ENCODE measurements around the gene MESD. TPM values are rescaled to one million over a fixed set of nuclear protein-coding genes. Genes with fewer than 3 reads are reported as not detected.
A peak's percentile ranks its signal among the peaks of the same experiment; 100 is the strongest.

The MESD gene
- total RNA-seq (2014; rRNA removed; shearing (Covaris generic)), result 55.4 and 55.6 TPM in 2 replicates
- polyA plus RNA-seq (2015; cell fraction: cytosol; rRNA removed), result 35.5 and 41.2 TPM in 2 replicates
- 12.8 and 14.5 TPM in 2 replicates for polyA plus RNA-seq (2015; cell fraction: nucleus; rRNA removed)

DNA sequence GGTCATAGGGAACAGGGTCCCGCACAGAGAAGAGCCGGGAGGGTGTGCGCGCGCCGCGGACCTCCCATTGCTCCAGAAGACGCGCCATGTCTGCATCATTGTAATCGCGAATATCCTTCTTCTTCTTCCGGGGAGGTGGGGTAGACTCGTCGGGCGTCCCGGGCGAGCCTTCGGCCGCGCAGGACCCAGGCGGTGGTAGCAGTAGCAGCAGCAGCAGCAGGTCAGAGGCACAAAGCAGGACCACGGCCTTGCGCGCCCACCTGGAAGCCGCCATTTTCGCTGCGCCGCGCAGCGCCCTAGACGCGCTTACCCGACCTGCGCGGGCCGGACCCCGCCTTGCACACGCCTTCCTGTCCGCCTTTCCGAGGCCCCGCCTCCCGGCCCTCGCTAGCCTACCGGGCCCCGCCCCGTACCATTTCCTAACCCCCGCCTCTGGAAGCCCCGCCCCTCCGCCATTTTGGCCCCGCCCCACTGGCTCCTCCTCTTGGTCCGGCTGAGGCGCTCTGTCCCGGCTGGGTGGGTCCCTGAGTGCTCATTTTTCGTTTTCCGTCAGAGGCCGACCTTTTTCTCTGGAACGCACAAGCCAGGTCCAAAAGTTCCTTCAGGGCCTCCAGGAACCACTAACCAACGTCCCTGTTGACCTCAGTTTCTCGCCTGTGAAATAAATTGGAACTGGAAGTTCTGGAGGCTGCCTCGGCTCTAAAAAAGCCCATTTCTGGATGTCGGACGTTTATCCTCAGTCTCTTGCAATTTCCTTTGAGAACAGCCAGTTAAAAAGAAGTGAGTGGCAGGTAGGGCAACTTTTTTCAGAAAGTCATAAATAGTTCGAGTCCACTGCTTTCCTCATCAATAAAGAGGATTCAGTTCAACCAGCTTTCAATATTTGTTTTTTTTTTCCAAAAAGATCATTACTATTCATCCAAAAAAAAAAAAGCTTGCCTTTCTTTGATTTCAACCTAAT, at the start of gene MESD:
TSS of gene MESD (minus strand) at position 302 of the 961 bp plus-strand sequence. CDS start at position 274, 28 bp downstream.
- in situ Hi-C loops (cut with HindIII; ENCODE audit: low pct_unique_long_range_greater_than_20kb, low sequenced_read_pairs), result no loop called here
- peak; percentile 94 for DNase-seq (ENCODE audit: low read depth, low spot score)

DNA sequence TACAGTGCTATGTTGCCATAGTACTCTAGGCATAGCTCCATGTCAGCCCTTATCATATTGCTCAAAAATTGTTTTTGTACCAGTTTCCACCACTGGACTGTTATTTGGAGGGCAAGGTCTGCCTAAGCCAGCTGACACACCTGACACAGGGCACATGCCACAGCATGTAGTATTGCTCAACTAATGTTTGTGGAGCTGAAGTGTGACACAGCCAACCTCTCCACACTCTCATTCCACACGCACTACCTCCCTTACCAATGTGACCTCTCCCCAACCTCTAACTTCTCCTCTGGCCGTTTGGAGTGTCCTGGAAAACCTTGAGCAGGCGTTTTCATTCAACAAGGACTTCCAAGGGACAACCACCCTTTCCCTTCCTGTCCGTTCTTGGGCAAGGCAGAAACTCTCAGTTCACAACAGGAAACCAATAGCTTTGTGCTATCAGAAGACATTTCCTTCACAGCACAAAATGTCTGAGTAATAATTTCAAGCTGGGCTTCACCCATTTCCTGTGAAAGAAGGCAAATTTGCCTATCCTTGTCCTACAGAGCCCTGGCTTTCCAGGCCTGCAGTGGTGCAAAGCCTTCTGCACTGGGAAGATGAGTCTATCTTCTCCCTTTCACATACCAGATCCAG, 49.5 kb upstream of the MESD start:
- in situ Hi-C loops (cut with HindIII; ENCODE audit: low pct_unique_long_range_greater_than_20kb, low sequenced_read_pairs), result no loop called here
- DNase-seq (ENCODE audit: low read depth, low spot score), result no peak

DNA sequence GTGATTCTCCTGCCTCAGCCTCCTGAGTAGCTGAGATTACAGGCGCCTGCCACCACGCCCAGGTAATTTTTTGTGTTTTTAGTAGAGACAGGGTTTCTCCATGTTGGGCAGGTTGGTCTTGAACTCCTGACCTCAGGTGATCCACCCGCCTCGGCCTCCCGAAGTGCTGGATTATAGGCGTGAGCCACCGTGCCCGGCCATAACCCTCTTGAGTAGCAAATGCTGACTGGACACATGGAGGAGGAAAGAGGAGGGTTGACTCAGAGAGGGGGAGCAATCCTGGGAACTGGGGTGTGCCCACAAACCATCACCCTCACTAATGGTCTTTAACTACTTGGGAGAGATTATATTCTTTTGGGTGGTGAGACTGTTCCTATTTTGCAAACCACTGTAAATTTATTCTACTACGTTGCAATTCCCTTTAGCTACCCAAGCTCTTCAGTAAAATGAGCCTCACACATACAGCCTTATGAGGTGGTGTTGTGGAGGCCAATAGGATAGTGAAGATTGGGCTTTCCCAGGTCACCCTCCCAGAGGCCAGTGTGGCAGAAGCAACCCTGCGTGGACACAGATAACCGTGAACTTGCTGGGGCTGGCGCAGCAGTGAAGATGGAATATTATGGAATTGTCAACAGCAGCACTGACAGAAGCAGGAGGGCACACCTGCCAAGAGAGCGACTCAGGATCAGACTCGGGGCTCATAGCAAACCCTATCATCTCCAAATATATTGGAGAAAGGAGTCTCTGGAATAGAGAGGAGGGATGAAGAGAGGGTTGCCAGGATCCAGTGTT, 48.5 kb upstream of the MESD start:
- in situ Hi-C loops (cut with HindIII; ENCODE audit: low pct_unique_long_range_greater_than_20kb, low sequenced_read_pairs), result no loop called here
- DNase-seq (ENCODE audit: low read depth, low spot score), result no peak

DNA sequence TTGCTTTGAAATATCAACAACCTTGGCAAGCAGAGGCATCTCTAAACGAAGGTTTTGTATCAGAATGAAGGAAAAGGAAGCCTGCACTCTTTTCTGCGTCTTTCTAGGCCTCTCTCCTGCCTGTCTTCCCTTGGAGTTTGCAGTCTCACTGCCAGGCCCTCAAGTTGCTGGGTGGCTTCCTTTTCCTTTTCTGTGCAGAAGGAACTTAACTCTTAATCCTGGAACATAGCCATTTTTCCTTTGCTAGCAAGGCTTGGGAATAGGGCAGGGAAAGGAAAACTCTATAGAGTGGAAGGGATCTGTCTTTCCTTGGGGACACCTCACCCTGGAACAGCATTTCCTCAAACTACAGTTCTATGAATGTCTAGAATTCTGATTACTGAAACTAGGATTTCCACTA, 43.9 kb upstream of the MESD start:
- in situ Hi-C loops (cut with HindIII; ENCODE audit: low pct_unique_long_range_greater_than_20kb, low sequenced_read_pairs), result no loop called here

DNA sequence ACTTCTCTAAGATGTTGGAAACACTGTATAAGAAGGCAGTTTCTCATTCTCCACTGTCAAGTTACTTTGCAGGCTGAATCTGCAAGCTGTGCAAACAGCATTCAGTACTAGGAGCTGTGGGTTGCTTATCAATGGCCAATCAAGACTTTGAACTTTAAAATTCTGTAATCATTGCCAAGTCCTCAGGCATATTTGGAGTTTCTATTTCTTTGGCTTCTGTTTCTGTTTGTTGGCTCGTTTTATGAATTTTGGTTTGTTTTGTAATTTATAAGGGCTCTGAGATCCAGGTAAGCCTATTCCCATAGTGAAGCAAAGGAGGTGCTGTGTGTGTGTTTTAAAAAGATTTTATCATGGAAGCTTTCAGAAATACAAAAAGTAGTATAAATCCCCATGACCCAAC, 43.2 kb upstream of the MESD start:
- DNase-seq (ENCODE audit: low read depth, low spot score), result no peak
- in situ Hi-C loops (cut with HindIII; ENCODE audit: low pct_unique_long_range_greater_than_20kb, low sequenced_read_pairs), result no loop called here

More for the DNA sequence above, 43.9 kb upstream of the MESD start:
- DNase-seq (ENCODE audit: low read depth, low spot score), result no peak

DNA sequence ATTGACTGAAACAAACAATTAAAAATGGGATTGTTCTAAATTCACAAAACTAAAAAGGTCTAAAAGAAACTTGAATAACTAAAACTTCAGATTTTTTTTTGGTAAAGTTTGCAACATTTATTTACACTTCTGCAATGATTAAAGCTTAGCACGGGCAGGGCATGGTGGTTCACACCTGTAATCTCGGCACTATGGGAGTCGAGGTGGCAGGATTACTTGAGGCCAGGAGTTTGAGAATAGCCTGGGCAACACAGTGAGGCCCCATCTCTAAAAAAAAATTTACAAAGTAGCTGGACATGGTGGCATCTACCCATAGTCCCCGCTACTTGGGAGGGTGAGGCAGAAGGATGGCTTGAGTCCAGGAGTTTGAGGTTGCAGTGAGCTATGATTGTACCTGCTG, 42.7 kb upstream of the MESD start:
- in situ Hi-C loops (cut with HindIII; ENCODE audit: low pct_unique_long_range_greater_than_20kb, low sequenced_read_pairs), result no loop called here

DNA sequence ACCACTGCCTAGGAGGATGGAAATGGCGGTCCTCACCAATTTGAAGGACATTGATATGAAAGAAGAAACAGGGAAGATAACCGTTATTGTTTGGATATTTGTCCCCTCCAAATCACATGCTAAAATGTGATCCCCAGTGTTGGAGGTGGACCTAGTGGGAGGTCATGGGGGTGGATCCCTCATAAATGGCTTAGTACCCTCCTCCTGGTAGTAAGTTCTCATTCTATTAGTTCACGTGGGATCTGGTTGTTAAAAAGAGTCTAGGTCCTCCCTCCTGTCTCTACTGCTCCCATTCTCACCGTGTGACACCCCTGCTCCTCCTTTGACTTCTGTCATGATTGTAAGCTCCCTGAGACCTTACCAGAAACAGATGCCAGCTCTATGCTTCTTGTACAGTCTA, 41.6 kb upstream of the MESD start:
- in situ Hi-C loops (cut with HindIII; ENCODE audit: low pct_unique_long_range_greater_than_20kb, low sequenced_read_pairs), result no loop called here
- DNase-seq (ENCODE audit: low read depth, low spot score), result no peak

More for the DNA sequence above, 42.7 kb upstream of the MESD start:
- DNase-seq (ENCODE audit: low read depth, low spot score), result no peak

DNA sequence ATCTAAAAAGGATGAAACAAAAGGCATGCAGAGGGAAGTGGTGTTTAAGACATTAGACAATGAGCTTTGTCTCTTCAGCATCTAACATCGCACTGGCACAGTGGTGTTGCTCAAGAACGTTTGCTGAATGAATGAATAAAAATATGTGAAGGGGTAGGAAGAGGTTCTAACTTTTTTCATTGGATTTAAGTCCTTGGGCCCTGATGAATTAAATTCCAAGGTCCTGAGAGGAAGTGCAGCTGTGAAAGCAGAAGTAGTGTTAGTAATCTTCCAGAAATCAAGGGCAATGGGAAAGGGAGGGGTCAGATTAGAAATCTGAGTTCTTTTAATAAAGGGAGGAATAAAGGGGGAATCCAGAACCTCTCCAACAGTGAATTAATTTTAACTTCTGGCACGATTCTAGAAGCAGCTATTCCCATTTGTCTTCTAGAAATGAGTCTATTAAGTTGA, 40.7 kb upstream of the MESD start:
- in situ Hi-C loops (cut with HindIII; ENCODE audit: low pct_unique_long_range_greater_than_20kb, low sequenced_read_pairs), result no loop called here
- DNase-seq (ENCODE audit: low read depth, low spot score), result no peak

DNA sequence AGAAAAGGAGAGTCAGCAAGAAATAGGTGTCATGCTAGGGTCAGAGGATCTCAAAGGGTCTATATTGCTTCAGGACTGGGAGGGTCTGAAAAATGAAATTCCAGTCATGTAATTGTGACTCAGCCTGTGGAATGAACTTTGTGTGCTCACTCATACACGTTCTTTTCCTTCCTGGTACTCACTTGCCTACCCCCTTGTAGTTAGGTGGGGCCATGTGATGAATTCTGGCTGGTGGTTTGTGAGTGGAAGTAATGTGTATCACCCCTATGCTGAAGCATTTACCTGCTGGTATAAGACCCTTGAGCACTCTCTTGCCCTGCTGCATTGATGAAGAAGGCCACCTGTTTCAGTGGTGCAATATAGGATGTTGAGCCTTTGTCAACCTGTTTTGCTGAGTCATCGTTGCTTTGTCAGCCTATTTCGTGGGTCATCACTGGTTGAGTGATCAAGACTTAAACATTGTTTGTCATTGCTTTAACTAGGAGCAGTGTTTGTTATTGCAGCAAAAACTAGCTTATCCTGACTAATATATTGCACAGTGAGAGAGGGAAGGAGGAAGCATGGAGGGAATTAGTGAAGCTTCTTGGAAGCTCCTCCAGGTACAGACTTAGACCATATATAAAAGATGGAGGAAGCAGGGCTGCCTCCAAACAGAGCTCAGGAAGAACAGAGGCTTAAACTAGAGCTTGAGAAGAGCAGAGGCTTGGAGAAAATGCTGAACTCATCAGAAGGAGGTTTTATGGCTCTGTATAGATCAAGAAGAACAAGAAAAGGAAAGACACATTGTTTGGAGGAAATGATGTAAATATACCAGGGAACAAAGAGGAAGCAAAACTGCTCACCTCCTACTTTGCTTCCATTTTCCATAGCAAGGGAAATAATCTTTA, 40.0 kb upstream of the MESD start:
- no peak for DNase-seq (ENCODE audit: low read depth, low spot score)
- in situ Hi-C loops (cut with HindIII; ENCODE audit: low pct_unique_long_range_greater_than_20kb, low sequenced_read_pairs), result no loop called here

DNA sequence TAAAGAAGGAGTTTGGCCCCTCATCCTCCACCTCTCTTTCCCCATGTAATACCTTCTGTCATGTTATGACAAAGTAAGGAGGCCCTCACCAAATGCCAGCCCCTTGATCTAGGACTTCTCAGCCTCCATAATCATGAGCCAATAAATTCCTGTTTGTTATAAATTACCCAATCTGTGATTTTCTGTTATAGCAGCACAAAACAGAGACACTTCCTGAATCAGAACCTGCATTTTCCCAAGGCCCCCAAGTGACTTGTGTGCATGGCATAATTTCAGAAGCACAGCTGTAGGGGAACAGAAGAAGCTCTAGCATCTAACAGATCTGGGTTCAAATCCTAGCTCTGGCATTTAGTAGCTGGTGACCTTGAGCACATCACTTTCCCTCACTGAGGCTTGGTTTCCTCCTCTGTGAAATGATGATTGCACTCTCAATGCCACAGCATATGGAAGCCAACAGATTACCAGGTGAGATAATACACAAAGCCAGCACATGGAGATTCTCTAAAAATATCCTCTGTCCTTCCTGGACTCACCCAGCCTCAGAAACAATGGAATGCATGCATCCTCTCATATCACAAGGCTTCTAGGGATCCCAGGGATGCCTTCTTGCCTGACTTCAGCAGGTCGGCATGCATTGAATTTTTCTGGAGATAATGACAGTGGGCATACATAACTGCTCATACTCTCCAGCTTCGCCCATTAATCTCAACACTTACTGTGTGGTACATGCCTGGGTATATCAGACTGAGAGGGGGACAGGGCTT, 37.4 kb upstream of the MESD start:
- in situ Hi-C loops (cut with HindIII; ENCODE audit: low pct_unique_long_range_greater_than_20kb, low sequenced_read_pairs), result no loop called here
- no peak for DNase-seq (ENCODE audit: low read depth, low spot score)

DNA sequence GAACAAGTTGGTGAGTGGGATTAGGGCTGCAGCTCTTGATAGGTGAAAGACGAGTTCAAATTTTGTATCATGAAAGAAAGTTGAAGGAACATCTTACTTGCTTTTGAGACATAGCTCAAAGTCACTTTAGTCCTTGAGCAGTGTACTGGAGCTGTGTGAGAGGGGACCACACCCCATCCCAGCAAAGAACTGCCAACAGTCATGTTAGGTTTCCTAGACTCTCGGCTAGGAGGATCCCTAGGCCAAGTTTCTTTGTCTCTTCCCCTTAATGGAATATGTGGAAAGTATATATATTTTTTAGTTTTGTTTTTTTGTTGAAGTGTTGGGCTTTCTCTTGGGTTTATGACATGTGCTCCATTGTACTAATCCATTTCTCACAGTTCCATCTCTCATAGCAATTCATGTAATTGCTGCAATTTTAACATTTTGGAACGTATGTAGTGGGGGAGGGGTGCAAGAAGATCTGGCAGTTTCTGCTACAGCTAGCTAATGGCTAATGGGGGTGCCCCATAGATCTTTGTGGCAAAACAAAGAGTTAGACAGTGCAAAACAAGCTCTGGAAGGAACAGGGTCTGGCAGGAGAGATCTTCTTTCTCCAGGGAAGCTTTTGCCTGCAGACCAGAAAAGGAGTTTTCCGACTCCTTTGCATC, 36.2 kb upstream of the MESD start:
- in situ Hi-C loops (cut with HindIII; ENCODE audit: low pct_unique_long_range_greater_than_20kb, low sequenced_read_pairs), result no loop called here
- no peak for DNase-seq (ENCODE audit: low read depth, low spot score)

DNA sequence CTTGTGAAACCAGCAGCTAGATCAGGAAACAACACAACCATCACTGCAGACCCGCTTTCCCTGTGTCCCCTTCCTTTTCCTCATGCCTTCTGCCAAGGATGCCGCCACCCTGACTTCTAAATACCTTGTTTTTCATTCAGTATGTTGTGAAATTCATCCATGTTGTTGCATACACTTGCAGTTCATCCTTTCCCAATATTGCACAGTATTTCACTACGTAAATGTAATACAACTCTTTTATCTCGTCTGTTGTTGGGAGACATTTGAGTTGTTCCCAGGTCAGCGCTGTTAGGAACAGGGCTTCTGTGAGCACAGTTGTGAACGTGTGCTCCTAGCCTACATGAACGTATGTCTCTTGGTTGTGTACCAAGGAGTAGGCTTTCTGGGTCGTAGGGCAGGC, 35.3 kb upstream of the MESD start:
- in situ Hi-C loops (cut with HindIII; ENCODE audit: low pct_unique_long_range_greater_than_20kb, low sequenced_read_pairs), result no loop called here
- DNase-seq (ENCODE audit: low read depth, low spot score), result no peak

DNA sequence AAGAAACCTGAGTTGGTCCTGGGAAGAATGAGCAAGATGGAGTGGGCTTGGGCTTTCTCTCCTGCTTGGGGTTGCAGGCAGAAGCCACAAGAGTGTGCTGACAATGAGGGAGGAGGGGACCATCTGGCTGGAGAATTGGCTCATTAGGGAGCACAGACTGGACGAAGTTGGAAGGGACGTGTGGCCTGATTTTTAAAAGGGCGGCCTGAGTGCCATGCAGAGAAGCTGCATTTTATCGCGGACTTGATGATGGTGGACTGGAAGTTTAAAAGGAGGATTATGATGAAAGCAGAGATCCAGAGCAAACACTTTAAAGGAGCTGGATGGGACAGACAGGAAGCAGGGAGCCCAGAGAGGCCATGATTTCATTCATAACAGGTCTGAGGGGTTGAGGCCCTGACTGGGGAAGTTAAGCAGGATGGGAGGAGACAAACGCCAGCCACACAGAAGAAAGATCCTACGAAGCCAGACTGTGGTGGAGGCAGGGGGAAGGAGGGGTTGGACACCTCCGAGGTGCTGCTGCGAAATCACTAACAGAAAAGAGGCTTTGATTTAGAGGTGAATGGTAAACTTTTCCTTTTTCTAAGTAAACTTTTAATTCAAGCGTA, 34.8 kb upstream of the MESD start:
- DNase-seq (ENCODE audit: low read depth, low spot score), result no peak
- in situ Hi-C loops (cut with HindIII; ENCODE audit: low pct_unique_long_range_greater_than_20kb, low sequenced_read_pairs), result no loop called here

DNA sequence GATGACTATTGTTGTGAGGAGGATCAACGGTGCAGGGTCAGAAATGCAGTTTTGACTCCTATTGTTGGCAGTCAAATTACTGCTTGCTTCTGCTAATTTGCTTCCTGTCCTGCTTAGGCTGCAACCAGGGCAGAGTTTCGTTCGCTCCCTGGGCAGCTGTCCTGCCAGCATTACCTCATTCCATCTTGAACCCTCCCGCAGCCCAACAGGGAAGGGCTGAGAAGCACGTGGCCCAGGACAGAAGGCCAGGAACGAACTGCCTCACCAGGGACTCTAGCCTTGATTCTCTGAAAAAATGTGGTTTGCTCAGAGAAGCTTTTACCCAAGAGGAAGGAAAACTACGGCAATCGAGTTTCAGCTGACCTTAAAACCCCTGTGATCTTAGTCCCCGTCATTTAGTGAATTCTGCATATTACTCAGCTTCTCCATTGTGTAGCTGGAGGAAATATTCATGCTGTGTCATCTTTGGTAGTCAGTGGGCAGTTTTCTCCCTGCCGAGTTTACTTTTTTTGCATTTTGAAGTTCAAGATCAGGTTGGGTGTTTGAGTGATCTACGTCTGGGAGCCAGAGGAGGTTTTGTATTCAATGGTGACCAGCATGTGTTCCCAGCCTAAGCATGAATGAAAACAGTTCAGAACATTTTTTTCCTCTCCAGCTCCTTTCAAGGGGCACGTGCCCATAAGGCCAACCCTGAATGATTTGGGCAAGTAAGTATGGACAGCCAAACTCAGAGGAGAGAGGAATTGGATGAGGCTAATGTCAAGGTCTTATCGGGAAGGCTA, 34.1 kb upstream of the MESD start:
- in situ Hi-C loops (cut with HindIII; ENCODE audit: low pct_unique_long_range_greater_than_20kb, low sequenced_read_pairs), result no loop called here
- no peak for DNase-seq (ENCODE audit: low read depth, low spot score)

DNA sequence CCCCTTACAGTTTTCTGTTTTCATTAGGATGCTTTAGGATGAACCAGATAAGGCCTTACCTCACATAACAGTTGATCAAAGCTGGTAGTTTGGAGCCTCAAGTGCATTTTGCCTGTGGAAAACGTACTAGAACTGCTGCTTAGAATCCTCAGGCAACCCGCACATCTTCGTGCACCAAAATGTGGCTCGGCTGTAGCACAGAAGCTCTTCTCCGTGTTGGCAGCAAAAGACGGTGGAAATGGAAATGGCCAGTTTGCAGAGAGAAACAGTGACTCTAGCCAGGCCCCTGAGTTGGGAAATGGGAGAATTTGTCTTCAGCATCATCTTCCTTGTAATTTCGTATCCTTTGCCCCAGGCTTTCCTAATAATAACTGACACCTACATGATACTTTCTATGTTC, 31.7 kb upstream of the MESD start:
- in situ Hi-C loops (cut with HindIII; ENCODE audit: low pct_unique_long_range_greater_than_20kb, low sequenced_read_pairs), result no loop called here
- DNase-seq (ENCODE audit: low read depth, low spot score), result no peak
